HG02970 (cell line): Measurements from ENCODE around the gene ATP2B2.
"Not testable (repeated sequence)": the region's sequence is repeated elsewhere in the genome, so short reads cannot be mapped to it uniquely, and the experiment has no call there.

ENCODE experiments used
- ATAC-seq: cut with Tn5 transposase; IDR thresholded peaks from one replicate; pipeline ENCODE4 v1.9.1; 2021; ENCODE audit warnings: mild to moderate bottlenecking, moderate library complexity, moderate number of reproducible peaks; ENCODE audit not compliant: unreplicated experiment, low FRiP score

Gene ATP2B2

GRCh38 chr3:10505050-10505790, at the start of gene ATP2B2:
Gene ATP2B2, minus strand, starts transcription at chr3:10505586. Its CDS starts 56,043 bp downstream, at chr3:10449543.
- ATAC-seq = no peak

GRCh38 chr3:10554746-10555145, 49.4 kb upstream of the ATP2B2 start:
- no peak for ATAC-seq

- ATAC-seq = no peak
Observed at GRCh38 chr3:10554236-10554611, 48.8 kb upstream of the ATP2B2 start.

GRCh38 chr3:10553591-10554235, 48.3 kb upstream of the ATP2B2 start:
- no peak for ATAC-seq

- ATAC-seq = no peak
Observed at GRCh38 chr3:10552631-10552943, 47.2 kb upstream of the ATP2B2 start.

GRCh38 chr3:10551821-10552630, 46.6 kb upstream of the ATP2B2 start:
- ATAC-seq = no peak

- ATAC-seq = no peak
Observed at GRCh38 chr3:10551139-10551538, 45.8 kb upstream of the ATP2B2 start.

GRCh38 chr3:10550705-10551104, 45.3 kb upstream of the ATP2B2 start:
- ATAC-seq = no peak

- no peak for ATAC-seq
Observed at GRCh38 chr3:10549617-10550230, 44.3 kb upstream of the ATP2B2 start.

GRCh38 chr3:10548992-10549391, 43.6 kb upstream of the ATP2B2 start:
- ATAC-seq = no peak

- ATAC-seq = no peak
Observed at GRCh38 chr3:10547841-10548783, 42.7 kb upstream of the ATP2B2 start.

- no peak for ATAC-seq
Observed at GRCh38 chr3:10547413-10547812, 42.0 kb upstream of the ATP2B2 start.

GRCh38 chr3:10546820-10547263, 41.5 kb upstream of the ATP2B2 start:
- no peak for ATAC-seq

- ATAC-seq = no peak
Observed at GRCh38 chr3:10546181-10546624, 40.8 kb upstream of the ATP2B2 start.

- ATAC-seq = no peak
Observed at GRCh38 chr3:10542518-10542917, 37.1 kb upstream of the ATP2B2 start.

- ATAC-seq = not testable (repeated sequence)
Observed at GRCh38 chr3:10540347-10540746, 35.0 kb upstream of the ATP2B2 start.

GRCh38 chr3:10534066-10534465, 28.7 kb upstream of the ATP2B2 start:
- ATAC-seq = no peak

- no peak for ATAC-seq
Observed at GRCh38 chr3:10533737-10534023, 28.3 kb upstream of the ATP2B2 start.

- no peak for ATAC-seq
Observed at GRCh38 chr3:10532939-10533736, 27.8 kb upstream of the ATP2B2 start.
